ENCODE results near the gene KLHL6. TPM values are rescaled to one million over a fixed set of nuclear protein-coding genes. Genes with fewer than 3 reads are reported as not detected.

The KLHL6 gene, protein sequence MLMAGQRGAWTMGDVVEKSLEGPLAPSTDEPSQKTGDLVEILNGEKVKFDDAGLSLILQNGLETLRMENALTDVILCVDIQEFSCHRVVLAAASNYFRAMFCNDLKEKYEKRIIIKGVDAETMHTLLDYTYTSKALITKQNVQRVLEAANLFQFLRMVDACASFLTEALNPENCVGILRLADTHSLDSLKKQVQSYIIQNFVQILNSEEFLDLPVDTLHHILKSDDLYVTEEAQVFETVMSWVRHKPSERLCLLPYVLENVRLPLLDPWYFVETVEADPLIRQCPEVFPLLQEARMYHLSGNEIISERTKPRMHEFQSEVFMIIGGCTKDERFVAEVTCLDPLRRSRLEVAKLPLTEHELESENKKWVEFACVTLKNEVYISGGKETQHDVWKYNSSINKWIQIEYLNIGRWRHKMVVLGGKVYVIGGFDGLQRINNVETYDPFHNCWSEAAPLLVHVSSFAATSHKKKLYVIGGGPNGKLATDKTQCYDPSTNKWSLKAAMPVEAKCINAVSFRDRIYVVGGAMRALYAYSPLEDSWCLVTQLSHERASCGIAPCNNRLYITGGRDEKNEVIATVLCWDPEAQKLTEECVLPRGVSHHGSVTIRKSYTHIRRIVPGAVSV
- total RNA-seq (0.16 and 0.17 TPM in 2 replicates), polyA plus RNA-seq (0.04 TPM in 1 of 2 replicates, not detected in the other)

DNA sequence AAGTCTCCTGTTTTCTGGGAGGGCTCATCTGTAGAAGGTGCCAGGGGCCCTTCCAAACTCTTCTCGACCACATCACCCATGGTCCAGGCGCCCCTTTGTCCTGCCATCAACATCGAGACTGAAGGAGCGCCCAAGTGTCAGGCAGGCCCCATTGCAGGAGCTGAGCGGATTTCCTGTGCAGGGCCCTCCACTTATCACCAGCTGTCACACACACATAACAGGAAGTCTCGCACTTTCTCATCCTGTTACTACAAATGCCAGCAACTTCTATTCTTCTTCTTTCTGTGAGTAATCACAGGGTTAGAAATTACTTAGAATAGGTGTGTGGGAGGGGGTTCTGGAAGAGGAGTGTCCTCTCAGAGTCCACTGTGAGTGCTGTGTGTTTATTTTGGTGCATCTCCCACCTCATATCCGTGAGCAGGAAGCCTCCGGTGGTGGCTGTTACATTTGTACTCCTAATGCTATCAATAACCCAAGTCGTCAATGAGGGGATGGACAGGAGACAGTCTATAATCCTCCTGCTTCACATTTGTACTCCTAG is at the start of gene KLHL6:
TSS of gene KLHL6 (minus strand) at position 166 of the 541 bp plus-strand sequence. CDS start at position 113, 53 bp downstream.
- Histone ChIP-seq H3K4me3 (no peak within 1 kb of the TSS), H4K20me1 (ENCODE audit: insufficient read depth, poor library complexity, severe bottlenecking) (no peaks in the 10 kb centered on the region), H3K36me3 (replicated peaks; ENCODE audit: insufficient read depth, low read depth) (no peaks in the 10 kb centered on the region), H3K9me3 (ENCODE audit: low read depth) (no peaks in the 10 kb centered on the region), H2AFZ (no peak within 1 kb of the TSS), H3K9me2 (replicated peaks; ENCODE audit: insufficient read depth) (no peaks in the 10 kb centered on the region), H3K4me1 (ENCODE audit: insufficient read depth) (peaks cover 7% of the 10 kb centered on the region), H3K27me3 (no peaks in the 10 kb centered on the region), H3K79me2 (no peaks in the 10 kb centered on the region), H3K4me2 (no peak within 1 kb of the TSS), H3K27ac (no peak within 1 kb of the TSS)
- DNase-seq (ENCODE audit: low spot score) = no peak
- 72% methylated on average over 9 of the region's 9 CpGs for WGBS (ENCODE audit: low lambda C conversion rate, missing lambda C conversion rate)
- TF ChIP-seq, protein P1, sequence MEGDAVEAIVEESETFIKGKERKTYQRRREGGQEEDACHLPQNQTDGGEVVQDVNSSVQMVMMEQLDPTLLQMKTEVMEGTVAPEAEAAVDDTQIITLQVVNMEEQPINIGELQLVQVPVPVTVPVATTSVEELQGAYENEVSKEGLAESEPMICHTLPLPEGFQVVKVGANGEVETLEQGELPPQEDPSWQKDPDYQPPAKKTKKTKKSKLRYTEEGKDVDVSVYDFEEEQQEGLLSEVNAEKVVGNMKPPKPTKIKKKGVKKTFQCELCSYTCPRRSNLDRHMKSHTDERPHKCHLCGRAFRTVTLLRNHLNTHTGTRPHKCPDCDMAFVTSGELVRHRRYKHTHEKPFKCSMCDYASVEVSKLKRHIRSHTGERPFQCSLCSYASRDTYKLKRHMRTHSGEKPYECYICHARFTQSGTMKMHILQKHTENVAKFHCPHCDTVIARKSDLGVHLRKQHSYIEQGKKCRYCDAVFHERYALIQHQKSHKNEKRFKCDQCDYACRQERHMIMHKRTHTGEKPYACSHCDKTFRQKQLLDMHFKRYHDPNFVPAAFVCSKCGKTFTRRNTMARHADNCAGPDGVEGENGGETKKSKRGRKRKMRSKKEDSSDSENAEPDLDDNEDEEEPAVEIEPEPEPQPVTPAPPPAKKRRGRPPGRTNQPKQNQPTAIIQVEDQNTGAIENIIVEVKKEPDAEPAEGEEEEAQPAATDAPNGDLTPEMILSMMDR (IDR thresholded peaks at IDR 0.05; ENCODE audit: poor library complexity) = no peak
- TF ChIP-seq EZH2phosphoT487 (IDR thresholded peaks at IDR 0.05; ENCODE audit: low read depth, severe bottlenecking, unreplicated experiment) = no peak
- TF ChIP-seq EZH2 (IDR thresholded peaks at IDR 0.05; ENCODE audit: borderline replicate concordance) = no peak

DNA sequence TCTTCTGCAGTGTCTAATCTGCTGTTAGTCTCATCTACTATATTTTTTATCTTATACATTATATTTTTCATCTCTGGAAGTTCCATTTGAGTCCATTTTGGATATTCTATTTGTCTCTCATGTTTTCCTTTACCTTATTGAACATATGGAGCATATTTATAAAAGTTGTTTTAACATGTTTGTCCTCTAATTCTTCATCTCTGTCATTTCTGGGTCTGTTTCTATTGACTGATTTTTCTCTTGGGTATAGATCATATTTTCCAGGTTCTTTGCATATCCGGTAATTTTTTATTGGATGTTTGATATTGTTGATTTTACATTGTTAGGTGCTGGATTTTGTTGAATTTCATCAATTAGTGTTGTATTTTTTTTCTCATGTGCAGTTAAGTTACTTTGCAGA is 42.5 kb upstream of the KLHL6 start:
- Histone ChIP-seq H4K20me1 (ENCODE audit: insufficient read depth, poor library complexity, severe bottlenecking) (no peaks in the 10 kb centered on the region), H2AFZ (no peak overlapping the region), H3K4me2 (no peak overlapping the region), H3K4me3 (no peak overlapping the region), H3K4me1 (ENCODE audit: insufficient read depth) (no peaks in the 10 kb centered on the region), H3K27me3 (no peaks in the 10 kb centered on the region), H3K36me3 (replicated peaks; ENCODE audit: insufficient read depth, low read depth) (no peaks in the 10 kb centered on the region), H3K27ac (no peak overlapping the region), H3K9me3 (ENCODE audit: low read depth) (no peaks in the 10 kb centered on the region), H3K79me2 (no peaks in the 10 kb centered on the region), H3K9me2 (replicated peaks; ENCODE audit: insufficient read depth) (no peaks in the 10 kb centered on the region)
- 56% methylated on average over 1 of the region's 1 CpG for WGBS (ENCODE audit: low lambda C conversion rate, missing lambda C conversion rate)
- no peak for DNase-seq (ENCODE audit: low spot score)
- TF ChIP-seq EZH2 (IDR thresholded peaks at IDR 0.05; ENCODE audit: borderline replicate concordance) (no peak), EZH2phosphoT487 (IDR thresholded peaks at IDR 0.05; ENCODE audit: low read depth, severe bottlenecking, unreplicated experiment) (no peak)
- TF ChIP-seq, protein P1 (IDR thresholded peaks at IDR 0.05; ENCODE audit: poor library complexity) = no peak

DNA sequence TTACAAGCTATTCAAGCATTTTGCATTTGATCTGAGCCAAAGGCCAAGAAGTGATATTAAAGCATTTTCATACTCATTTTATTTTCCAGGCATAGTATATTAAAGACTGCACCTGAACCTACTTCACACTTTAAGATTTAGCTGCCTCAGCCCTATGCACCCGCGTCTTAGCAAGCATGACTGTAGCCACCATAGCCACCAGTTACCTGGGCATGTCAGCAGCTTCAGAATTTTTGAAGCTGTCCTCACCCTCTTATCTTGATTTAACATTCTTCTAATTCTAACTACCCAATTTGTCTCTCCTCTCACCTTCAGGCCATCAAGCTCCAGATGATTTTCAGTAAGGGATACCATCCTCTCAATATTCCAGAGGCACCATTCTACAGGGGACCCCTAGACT is 39.1 kb upstream of the KLHL6 start:
- Histone ChIP-seq H3K4me1 (ENCODE audit: insufficient read depth) (no peaks in the 10 kb centered on the region), H3K36me3 (replicated peaks; ENCODE audit: insufficient read depth, low read depth) (no peaks in the 10 kb centered on the region), H4K20me1 (ENCODE audit: insufficient read depth, poor library complexity, severe bottlenecking) (no peaks in the 10 kb centered on the region), H3K9me2 (replicated peaks; ENCODE audit: insufficient read depth) (no peaks in the 10 kb centered on the region), H3K4me3 (no peak overlapping the region), H3K27ac (no peak overlapping the region), H2AFZ (no peak overlapping the region), H3K79me2 (no peaks in the 10 kb centered on the region), H3K4me2 (no peak overlapping the region), H3K9me3 (ENCODE audit: low read depth) (no peaks in the 10 kb centered on the region), H3K27me3 (no peaks in the 10 kb centered on the region)
- no peak for TF ChIP-seq EZH2phosphoT487 (IDR thresholded peaks at IDR 0.05; ENCODE audit: low read depth, severe bottlenecking, unreplicated experiment)
- TF ChIP-seq EZH2 (IDR thresholded peaks at IDR 0.05; ENCODE audit: borderline replicate concordance) = no peak
- TF ChIP-seq, protein P1 (IDR thresholded peaks at IDR 0.05; ENCODE audit: poor library complexity) = no peak
- 85% methylated on average over 2 of the region's 2 CpGs for WGBS (ENCODE audit: low lambda C conversion rate, missing lambda C conversion rate)
- DNase-seq (ENCODE audit: low spot score) = no peak
